IMR-90 (cell line): ENCODE results near the gene NT5DC3. TPM values are rescaled to one million over a fixed set of nuclear protein-coding genes. Genes with fewer than 3 reads are reported as not detected.

Experiments used
- ATAC-seq: fragments of 200-7000 bp; cut with Tn5 transposase; 2 replicates; pipeline ENCODE4 v1.9.1; 2020; ENCODE audit warnings: low read depth, mild to moderate bottlenecking, moderate library complexity
- BruUV-seq: library from RNA; stranded (reverse); fragments of 400-500 nt; replicated peaks from 2 replicates; lab custom pipeline; 2021; lab: Mats Ljungman, UMichigan
- CTCF ChIA-PET: fragments of 300-600 bp; formaldehyde crosslinking; extraction: SDS; loops from one replicate; lab custom pipeline; 2021; ENCODE audit warnings: antibody characterized with exemption; lab: Yijun Ruan, JAX
- POLR2A ChIA-PET: fragments of 300-600 bp; sonication (Branson Sonifier 250); formaldehyde crosslinking; loops from one replicate; lab custom pipeline; 2022; ENCODE audit warnings: antibody characterized with exemption; ENCODE audit not compliant: unreplicated experiment; lab: Charles Lee
- DNase-seq: peaks from one replicate; pipeline ENCODE4 v3.0.0; 2013
- H2AFZ ChIP-seq: replicated peaks from 2 replicates; pipeline ENCODE3; 2013; ENCODE audit warnings: low read length, mild to moderate bottlenecking; ENCODE audit not compliant: poor library complexity
- H2AK5ac ChIP-seq: 2 replicates; pipeline ENCODE4 v1.6.1; 2013; ENCODE audit warnings: low read depth, low read length, inconsistent platforms
- H2AK9ac ChIP-seq: replicated peaks from 2 replicates; pipeline ENCODE3; 2013; ENCODE audit warnings: mild to moderate bottlenecking, low read depth, low read length, moderate library complexity; ENCODE audit not compliant: poor library complexity
- H2BK120ac ChIP-seq: 2 replicates; pipeline ENCODE4 v1.6.1; 2013; ENCODE audit warnings: low read depth, low read length, inconsistent platforms
- H2BK15ac ChIP-seq: 3 replicates; pipeline ENCODE4 v1.6.1; 2013; ENCODE audit warnings: low read depth, low read length, inconsistent platforms
- H2BK20ac ChIP-seq: 2 replicates; pipeline ENCODE4 v1.6.1; 2013; ENCODE audit warnings: low read depth, mild to moderate bottlenecking, inconsistent platforms, low read length, moderate library complexity
- H2BK5ac ChIP-seq: 2 replicates; pipeline ENCODE4 v1.6.1; 2013; ENCODE audit warnings: mild to moderate bottlenecking, low read depth, low read length, inconsistent platforms; ENCODE audit not compliant: poor library complexity, severe bottlenecking
- H3K14ac ChIP-seq: replicated peaks from 2 replicates; pipeline ENCODE4 v1.6.1; 2013; ENCODE audit warnings: low read depth, low read length, inconsistent platforms
- H3K18ac ChIP-seq: 2 replicates; pipeline ENCODE4 v1.6.1; 2013; ENCODE audit warnings: low read depth, low read length, control low read depth
- H3K23ac ChIP-seq: 2 replicates; pipeline ENCODE4 v1.6.1; 2013; ENCODE audit warnings: low read depth, low read length, inconsistent platforms
- H3K27ac ChIP-seq: 2 replicates; pipeline ENCODE4 v1.5.1; 2013; ENCODE audit warnings: mild to moderate bottlenecking, control low read depth, low read length; ENCODE audit not compliant: insufficient read depth
- H3K27me3 ChIP-seq: 2 replicates; pipeline ENCODE4 v1.6.1; 2013; ENCODE audit warnings: low read length; ENCODE audit not compliant: control insufficient read depth, insufficient read depth
- H3K36me3 ChIP-seq: 2 replicates; pipeline ENCODE4 v1.6.1; 2013; ENCODE audit warnings: low read length, mixed read lengths; ENCODE audit not compliant: control insufficient read depth, insufficient read depth
- H3K4ac ChIP-seq: 2 replicates; pipeline ENCODE4 v1.6.1; 2013; ENCODE audit warnings: low read depth, low read length, inconsistent platforms
- H3K4me1 ChIP-seq: 2 replicates; pipeline ENCODE4 v1.6.1; 2013; ENCODE audit warnings: low read length, mixed read lengths; ENCODE audit not compliant: control insufficient read depth, insufficient read depth
- H3K4me2 ChIP-seq: 2 replicates; pipeline ENCODE4 v1.6.1; 2013; ENCODE audit warnings: low read depth, mild to moderate bottlenecking, control low read depth, low read length, moderate library complexity
- H3K4me3 ChIP-seq: 2 replicates; pipeline ENCODE4 v1.5.1; 2013; ENCODE audit warnings: low read depth, mild to moderate bottlenecking, control low read depth, low read length, moderate library complexity; ENCODE audit not compliant: insufficient read depth
- H3K56ac ChIP-seq: 2 replicates; pipeline ENCODE4 v1.6.1; 2013; ENCODE audit warnings: low read length, inconsistent platforms; ENCODE audit not compliant: insufficient read depth; ENCODE audit errors: extremely low read depth
- H3K79me1 ChIP-seq, 2 experiments: 2 replicates each; pipeline ENCODE4 v1.6.1; 2013; ENCODE audit warnings: low read length in 2 of 2, inconsistent platforms in 1 of 2, low read depth in 1 of 2
- H3K9ac ChIP-seq: 2 replicates; pipeline ENCODE4 v1.6.1; 2013; ENCODE audit warnings: low read depth, low read length, control low read depth
- H3K9me1 ChIP-seq: 2 replicates; pipeline ENCODE4 v1.6.1; 2013; ENCODE audit warnings: low read length, inconsistent platforms; ENCODE audit not compliant: insufficient read depth
- H3K9me3 ChIP-seq: 2 replicates; pipeline ENCODE4 v1.6.1; 2013; ENCODE audit warnings: low read length; ENCODE audit not compliant: control insufficient read depth, insufficient read depth
- H4K20me1 ChIP-seq: 2 replicates; pipeline ENCODE4 v1.6.1; 2013; ENCODE audit warnings: low read length, inconsistent platforms; ENCODE audit not compliant: insufficient read depth
- H4K5ac ChIP-seq: 2 replicates; pipeline ENCODE4 v1.6.1; 2013; ENCODE audit warnings: mild to moderate bottlenecking, low read depth, low read length, control low read depth
- H4K8ac ChIP-seq, 2 experiments: 2 replicates each; pipeline ENCODE4 v1.6.1; 2013; ENCODE audit warnings: low read depth in 2 of 2, low read length in 2 of 2, control low read depth in 1 of 2, inconsistent platforms in 1 of 2
- H4K91ac ChIP-seq: 2 replicates; pipeline ENCODE4 v1.6.1; 2013; ENCODE audit warnings: low read depth, low read length, inconsistent platforms; ENCODE audit not compliant: insufficient read depth
- BHLHE40 ChIP-seq: fragments of 150-350 bp; IDR thresholded peaks from 2 replicates; pipeline ENCODE4 v1.6.1; 2016; ENCODE audit warnings: mild to moderate bottlenecking, low read depth, low read length
- MAFK ChIP-seq: IDR thresholded peaks from 2 replicates; pipeline ENCODE4 v1.6.1; 2012; ENCODE audit warnings: low read depth, low read length, improper control_type of control experiment
- WGBS, 2 experiments: methylation state at CpG; one replicate each; pipeline versions ENCODE4 v1.1.5 to v1.1.7; 2013; ENCODE audit warnings: missing lambda C conversion rate in 2 of 2; ENCODE audit not compliant: insufficient read length in 1 of 2; ENCODE audit errors: extremely low coverage in 2 of 2; 5-methylcytosine and 5-hydroxymethylcytosine counted together
- dilution Hi-C: fragments of 300-500 bp; cut with HindIII; formaldehyde crosslinking; loops from one replicate; pipeline ENCODE4 v1.14.3; 2018; ENCODE audit warnings: low sequenced_read_pairs; ENCODE audit not compliant: unreplicated experiment
- in situ Hi-C: fragments of 300-500 bp; cut with MboI; formaldehyde crosslinking; loops from 3 replicates; pipeline ENCODE4 v1.14.3; 2019; ENCODE audit warnings: low sequenced_read_pairs, inconsistent platforms, mixed read lengths
- intact Hi-C: fragments of 100-400 bp; cut with micrococcal nuclease; formaldehyde crosslinking; loops from 2 replicates; pipeline ENCODE4 v1.10.0; 2022
- polyA plus RNA-seq, 3 experiments: library from polyadenylated mRNA; depleted of rRNA; stranded (reverse); fragments of >200 nt; gene quantifications; 2 replicates each; pipeline ENCODE4 v1.2.3, GENCODE V29; 2012; ENCODE audit warnings: low replicate concordance in 1 of 3
- total RNA-seq: library from RNA; depleted of rRNA; stranded (reverse); fragments of >200 nt; gene quantifications from 2 replicates; pipeline ENCODE4 v1.2.3, GENCODE V29; 2012

Gene NT5DC3
- total and polyA plus RNA-seq, 2 of the 4 experiments (the other 2 are of a cell fraction) = 7.3 to 17.6 TPM

DNA sequence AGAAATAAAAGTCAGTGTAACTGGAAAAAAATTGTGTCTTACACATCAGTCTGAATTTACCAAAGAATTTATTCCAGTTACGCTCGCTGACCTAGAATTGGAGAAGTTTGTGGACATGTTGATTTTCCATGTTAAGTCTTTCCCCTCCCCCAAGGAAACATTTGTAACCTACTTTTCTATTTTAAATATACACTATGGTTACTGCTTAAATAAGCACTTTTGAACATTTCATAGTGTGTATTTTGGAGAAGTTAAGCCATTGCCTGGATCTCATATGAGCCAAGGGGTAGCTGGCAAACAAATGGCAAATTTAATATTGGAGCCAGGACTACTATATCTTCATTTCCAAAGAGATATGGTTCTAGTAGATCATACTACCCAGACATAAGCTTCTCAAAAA is 42.9 kb upstream of the NT5DC3 start:
- Histone ChIP-seq H4K5ac (no peak overlapping the region), H3K27ac (no peak overlapping the region), H3K4ac (no peak overlapping the region), H3K23ac (no peak overlapping the region), H3K9ac (no peak overlapping the region), H3K56ac (no peak overlapping the region), H2AFZ (no peak overlapping the region), H3K4me2 (no peak overlapping the region), H3K4me3 (no peak overlapping the region), H3K18ac (no peak overlapping the region), H2BK15ac (no peak overlapping the region), H2BK5ac (no peak overlapping the region), H4K8ac (no peak overlapping the region), H3K9me1 (no peaks in the 10 kb centered on the region), H3K9me3 (no peaks in the 10 kb centered on the region), H3K14ac (no peak overlapping the region), H3K79me1 (no peaks in the 10 kb centered on the region), H4K20me1 (no peaks in the 10 kb centered on the region), H4K91ac (no peak overlapping the region), H3K27me3 (no peaks in the 10 kb centered on the region; the same call in 1 of the 2 replicates), H3K36me3 (no peaks in the 10 kb centered on the region), H2AK9ac (no peak overlapping the region), H2BK120ac (no peak overlapping the region), H2AK5ac (no peak overlapping the region), H3K4me1 (no peaks in the 10 kb centered on the region), H2BK20ac (no peak overlapping the region)
- BruUV-seq = no TSS peak
- no CpG with 5 or more reads among the region's 2 CpGs for WGBS, 2 experiments
- TF ChIP-seq MAFK (no peak), BHLHE40 (no peak)
- no peak for DNase-seq
- POLR2A ChIA-PET = no interaction called here
- CTCF ChIA-PET = interaction anchor here (0.6 to 1.5 kb wide), 4 partner anchors 15 to 1171 kb away, joined by 3 to 4 read pairs (median 3); no protein-coding TSS in a partner anchor
- dilution Hi-C loops = no loop called here
- ATAC-seq = no peak
- intact Hi-C loops = loop anchor here (1.0 to 10.0 kb wide), 4 partner anchors 47 to 501 kb away; a partner anchor contains a TSS
- in situ Hi-C loops = loop anchor here (10.0 kb wide), 1 partner anchor 221 kb away; no protein-coding TSS in a partner anchor
